HEK293 (cell line): Measurements from ENCODE around the gene CT45A1.

Experiments
- CTCF ChIP-seq: fragments of 450-650 bp; formaldehyde crosslinking; IDR thresholded peaks from 2 replicates; pipeline ENCODE4 v1.5.1; 2016; ENCODE audit warnings: missing biosample characterization, missing genetic modification characterization
- MZF1 ChIP-seq: fragments of 450-650 bp; formaldehyde crosslinking; IDR thresholded peaks from 2 replicates; pipeline ENCODE4 v1.5.1; 2017; ENCODE audit warnings: missing biosample characterization, missing genetic modification characterization, borderline replicate concordance
- REST ChIP-seq: fragments of 450-650 bp; formaldehyde crosslinking; IDR thresholded peaks from 2 replicates; pipeline ENCODE4 v1.5.1; 2016; ENCODE audit warnings: missing biosample characterization, missing genetic modification characterization
- YY1 ChIP-seq: fragments of 450-650 bp; formaldehyde crosslinking; IDR thresholded peaks from 2 replicates; pipeline ENCODE4 v1.5.1; 2018; ENCODE audit warnings: missing biosample characterization, missing genetic modification characterization
- ZNF274 ChIP-seq, 2 experiments: fragments of 200-500 bp in 1 of 2; fragments of 450-650 bp in 1 of 2; sonication (Bioruptor generic) in 1 of 2; formaldehyde crosslinking in 1 of 2; IDR thresholded peaks; 2 replicates each; pipeline versions ENCODE4 v1.5.1 to v1.6.1; 2014 to 2016; ENCODE audit warnings: borderline replicate concordance in 1 of 2, inconsistent platforms in 1 of 2, low read length in 1 of 2, missing biosample characterization in 1 of 2, missing genetic modification characterization in 1 of 2

GRCh38 chrX:135737366-135738071 lies 24.1 kb downstream of the CT45A1 start:
- TF ChIP-seq MZF1 (tag by site-specific recombination) (no peak), YY1 (no peak), ZNF274 (IDR thresholded peaks at IDR 0.05; ENCODE audit: low read length) (no peak), ZNF274 (tag by site-specific recombination; IDR thresholded peaks at IDR 0.05; ENCODE audit: borderline replicate concordance) (no peak), CTCF (no peak), REST (tag by site-specific recombination) (no peak)
